Thyroid gland (tissue), 4 donors: ENCODE data around the gene LNX1.

Experiments used
- CTCF ChIP-seq, 6 experiments: fragments of 200-600 bp in 3 of 6; fragments of 450-650 bp in 3 of 6; sonication (generic) in 3 of 6; IDR thresholded peaks; one replicate each; pipeline ENCODE4 v1.5.1; 2016 to 2019; ENCODE audit warnings: antibody characterized with exemption in 6 of 6, mild to moderate bottlenecking in 2 of 6, inconsistent platforms in 1 of 6, moderate library complexity in 1 of 6
- POLR2A ChIP-seq, 2 donors: fragments of 450-650 bp; IDR thresholded peaks; one replicate each; pipeline ENCODE4 v1.6.1; 2017; ENCODE audit warnings: antibody characterized with exemption in 2 of 2, mild to moderate bottlenecking in 2 of 2, moderate library complexity in 1 of 2

- no peak for TF ChIP-seq CTCF (IDR thresholded peaks at IDR 0.05)
- TF ChIP-seq POLR2A (IDR thresholded peaks at IDR 0.05) = no peak
Measured at GRCh38 chr4:53586121-53586816, 5.0 kb downstream of the LNX1 start.
